ENCODE data around the gene CNDP1.
A peak's percentile ranks its signal among the peaks of the same experiment; 100 is the strongest.
"Not testable (repeated sequence)": the region's sequence is repeated elsewhere in the genome, so short reads cannot be mapped to it uniquely, and the experiment has no call there.

The CNDP1 gene, protein sequence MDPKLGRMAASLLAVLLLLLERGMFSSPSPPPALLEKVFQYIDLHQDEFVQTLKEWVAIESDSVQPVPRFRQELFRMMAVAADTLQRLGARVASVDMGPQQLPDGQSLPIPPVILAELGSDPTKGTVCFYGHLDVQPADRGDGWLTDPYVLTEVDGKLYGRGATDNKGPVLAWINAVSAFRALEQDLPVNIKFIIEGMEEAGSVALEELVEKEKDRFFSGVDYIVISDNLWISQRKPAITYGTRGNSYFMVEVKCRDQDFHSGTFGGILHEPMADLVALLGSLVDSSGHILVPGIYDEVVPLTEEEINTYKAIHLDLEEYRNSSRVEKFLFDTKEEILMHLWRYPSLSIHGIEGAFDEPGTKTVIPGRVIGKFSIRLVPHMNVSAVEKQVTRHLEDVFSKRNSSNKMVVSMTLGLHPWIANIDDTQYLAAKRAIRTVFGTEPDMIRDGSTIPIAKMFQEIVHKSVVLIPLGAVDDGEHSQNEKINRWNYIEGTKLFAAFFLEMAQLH

DNA sequence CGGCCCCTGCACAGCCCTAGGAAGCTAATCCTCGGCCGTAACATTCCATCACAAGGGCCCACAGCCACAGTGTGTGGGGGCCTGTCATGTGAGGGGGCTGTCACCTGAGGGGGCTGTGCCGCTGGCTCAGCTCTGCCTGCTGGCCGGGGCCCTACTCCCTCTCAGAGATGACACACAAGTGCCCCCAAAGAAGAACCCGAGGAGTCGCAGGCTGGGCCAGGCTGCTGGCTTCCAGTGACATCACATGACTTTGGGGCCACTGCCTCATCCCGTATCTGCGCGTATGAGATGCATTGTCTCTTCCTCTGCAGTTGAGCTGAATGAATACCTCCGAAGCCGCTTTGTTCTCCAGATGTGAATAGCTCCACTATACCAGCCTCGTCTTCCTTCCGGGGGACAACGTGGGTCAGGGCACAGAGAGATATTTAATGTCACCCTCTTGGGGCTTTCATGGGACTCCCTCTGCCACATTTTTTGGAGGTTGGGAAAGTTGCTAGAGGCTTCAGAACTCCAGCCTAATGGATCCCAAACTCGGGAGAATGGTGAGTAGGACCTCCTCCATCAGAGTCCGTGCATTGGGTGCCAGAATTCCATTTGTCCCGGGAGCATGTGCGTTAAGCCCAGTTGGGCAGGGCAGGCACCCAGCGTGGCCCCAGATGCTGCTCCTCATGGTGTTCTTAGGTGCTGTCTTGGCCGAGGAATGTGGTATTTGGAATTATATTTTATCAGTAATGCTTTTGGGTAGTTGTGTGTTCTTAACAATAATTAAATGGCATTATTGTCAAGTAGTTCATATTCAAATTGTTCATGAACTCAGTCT, at the start of gene CNDP1:
Gene CNDP1 (plus strand): TSS at position 351 of the 820 bp plus-strand sequence. CDS start 168 bp downstream, at position 519.
- DNase-seq: no peak

DNA sequence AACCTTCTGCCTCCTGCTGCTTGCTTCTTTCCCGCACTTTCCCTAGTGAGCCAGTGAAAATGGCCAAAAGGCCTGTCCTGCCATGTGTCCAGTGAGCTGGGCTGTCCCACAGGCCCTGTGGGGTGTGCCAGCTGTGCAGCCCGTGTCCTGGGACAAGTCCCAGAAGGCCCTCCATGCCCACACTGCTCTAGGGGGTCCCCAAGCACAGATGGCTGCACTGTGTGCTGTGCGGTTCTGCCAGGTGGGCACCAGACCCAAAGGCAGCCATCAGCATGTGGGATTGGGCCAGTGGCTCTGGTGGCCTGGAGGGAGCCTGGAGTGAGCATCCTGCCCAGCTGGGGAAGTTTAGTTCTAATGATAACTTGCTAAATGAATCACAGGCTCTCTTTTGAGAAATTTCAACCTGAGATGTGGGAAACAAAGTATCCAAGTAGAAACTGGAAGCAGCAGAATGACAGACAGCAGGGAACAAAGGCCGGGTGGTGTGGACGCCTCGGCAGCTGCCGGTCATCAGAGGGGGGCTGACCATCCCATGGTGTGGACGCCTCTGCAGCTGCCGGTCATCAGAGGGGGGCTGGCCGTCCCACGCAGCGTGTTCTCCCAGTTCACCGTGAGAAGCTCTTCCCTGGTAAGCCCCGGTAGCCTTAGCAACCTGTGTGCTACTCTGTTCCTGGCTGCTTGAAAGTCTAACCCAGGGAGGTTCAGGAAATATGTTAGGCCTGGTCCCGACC, 48.0 kb upstream of the CNDP1 start:
- no peak for DNase-seq

DNA sequence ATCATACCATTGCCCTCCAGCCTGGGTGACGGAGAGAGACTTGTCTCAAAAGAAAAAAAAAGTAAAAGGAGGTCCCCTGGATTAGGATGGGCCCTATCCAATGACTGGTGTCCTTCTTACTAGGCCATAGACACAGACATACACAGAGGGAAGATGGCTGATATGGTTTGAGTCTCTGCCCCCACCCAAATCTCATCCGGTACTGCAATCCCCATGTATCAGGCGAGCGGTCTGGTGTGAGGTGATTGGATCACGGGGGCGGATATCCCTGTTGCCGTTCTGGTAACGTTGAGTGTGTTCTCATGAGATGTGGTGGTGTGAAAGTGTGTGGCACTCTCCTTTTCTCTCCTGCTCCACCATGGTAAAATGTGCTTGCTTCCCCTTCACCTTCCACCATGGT, 45.9 kb upstream of the CNDP1 start:
- no peak for DNase-seq

DNA sequence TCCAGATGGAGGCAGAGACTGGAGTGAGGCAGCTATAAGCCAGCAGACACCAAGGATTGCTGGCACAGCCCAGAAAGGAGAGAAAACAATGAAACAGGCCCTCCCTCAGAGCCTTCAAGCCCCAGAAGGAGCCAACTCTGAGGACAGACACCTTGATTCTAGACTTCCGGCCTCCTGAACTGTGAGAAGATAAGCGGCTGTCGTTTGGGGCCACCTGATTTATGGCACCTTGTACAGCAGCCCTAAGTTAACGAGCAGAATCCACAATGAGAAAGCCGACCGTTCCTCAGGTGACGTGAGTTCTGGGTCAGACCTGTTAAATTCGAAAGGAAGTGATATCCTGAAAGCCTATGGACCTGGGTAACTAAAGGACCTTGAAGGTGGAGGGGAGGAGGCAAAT, 45.4 kb upstream of the CNDP1 start:
- DNase-seq: no peak

DNA sequence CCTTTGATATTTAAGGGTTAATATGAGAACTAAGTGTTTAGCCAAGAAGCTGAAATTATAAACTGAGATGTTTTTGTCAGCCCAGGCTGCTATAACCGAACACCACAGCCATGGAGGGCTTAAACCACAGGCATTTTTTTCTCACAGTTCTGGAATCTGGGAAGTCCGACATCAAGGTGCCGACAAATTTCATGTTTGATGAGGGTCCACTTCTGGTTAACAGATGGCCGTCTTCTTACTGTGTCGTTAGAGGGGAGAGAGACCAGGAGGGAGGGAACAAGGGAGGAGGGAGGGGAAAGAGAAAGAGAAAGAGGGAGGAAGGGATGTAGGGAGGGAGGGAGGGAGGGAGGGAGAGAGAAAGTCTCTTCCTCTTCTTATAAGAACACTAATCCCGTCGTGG, 44.6 kb upstream of the CNDP1 start:
- DNase-seq: no peak

DNA sequence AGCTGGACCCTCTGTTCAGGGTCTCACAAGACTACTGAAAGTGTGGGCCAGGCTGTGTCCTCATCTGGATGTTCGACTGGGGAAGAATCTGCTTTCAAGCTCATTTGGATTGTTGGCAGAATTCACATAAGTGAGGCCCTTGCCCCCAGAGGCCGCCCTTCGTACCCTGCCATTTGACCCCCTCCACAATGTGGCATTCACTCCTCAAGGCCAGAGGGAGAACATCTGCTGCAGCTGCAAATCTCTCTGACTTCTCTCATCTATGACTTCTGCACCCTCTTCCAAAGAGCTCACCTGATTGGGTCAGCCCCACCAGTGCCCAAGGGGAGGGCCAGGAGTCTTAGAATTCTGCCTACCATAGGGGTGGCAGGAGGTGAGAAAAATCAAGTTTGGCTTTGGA, 42.0 kb upstream of the CNDP1 start:
- DNase-seq: no peak

DNA sequence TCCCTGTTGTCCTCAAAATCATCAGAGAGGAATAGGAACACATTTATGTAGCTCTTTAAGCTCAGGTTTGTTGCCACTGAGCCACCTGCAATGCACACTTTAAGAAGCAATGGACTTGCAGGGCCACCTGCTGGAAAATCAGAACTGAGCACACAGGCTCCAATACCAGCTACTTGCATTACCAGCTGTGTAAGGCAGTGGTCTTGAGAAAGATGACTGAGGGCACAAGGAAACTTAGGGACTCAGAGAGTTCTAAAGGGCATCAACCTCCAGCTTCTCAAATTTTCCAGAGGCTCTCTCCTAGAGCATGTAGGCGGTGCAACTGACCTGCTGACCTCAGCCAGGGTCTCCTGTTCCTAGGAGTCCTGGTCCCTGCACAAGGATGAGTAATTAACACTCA, 40.6 kb upstream of the CNDP1 start:
- no peak for DNase-seq

DNA sequence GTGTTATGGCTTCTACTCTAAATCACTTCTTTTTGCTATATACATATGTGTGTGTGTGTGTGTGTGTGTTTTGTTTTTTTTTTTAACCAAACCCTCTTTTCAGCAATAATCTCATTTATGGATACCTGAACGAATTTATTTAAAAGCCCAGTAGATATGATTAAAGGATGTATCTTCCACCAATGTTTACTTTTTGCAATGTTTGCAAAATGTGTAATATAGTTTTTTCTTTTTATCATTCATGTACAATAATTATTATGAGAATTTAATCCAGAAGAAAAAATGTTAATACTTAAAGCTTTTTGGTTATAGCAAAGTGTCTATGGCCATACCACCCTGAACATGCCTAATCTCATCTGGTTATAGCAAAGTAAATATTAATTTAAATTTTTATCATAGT, 39.8 kb upstream of the CNDP1 start:
- DNase-seq: no peak

DNA sequence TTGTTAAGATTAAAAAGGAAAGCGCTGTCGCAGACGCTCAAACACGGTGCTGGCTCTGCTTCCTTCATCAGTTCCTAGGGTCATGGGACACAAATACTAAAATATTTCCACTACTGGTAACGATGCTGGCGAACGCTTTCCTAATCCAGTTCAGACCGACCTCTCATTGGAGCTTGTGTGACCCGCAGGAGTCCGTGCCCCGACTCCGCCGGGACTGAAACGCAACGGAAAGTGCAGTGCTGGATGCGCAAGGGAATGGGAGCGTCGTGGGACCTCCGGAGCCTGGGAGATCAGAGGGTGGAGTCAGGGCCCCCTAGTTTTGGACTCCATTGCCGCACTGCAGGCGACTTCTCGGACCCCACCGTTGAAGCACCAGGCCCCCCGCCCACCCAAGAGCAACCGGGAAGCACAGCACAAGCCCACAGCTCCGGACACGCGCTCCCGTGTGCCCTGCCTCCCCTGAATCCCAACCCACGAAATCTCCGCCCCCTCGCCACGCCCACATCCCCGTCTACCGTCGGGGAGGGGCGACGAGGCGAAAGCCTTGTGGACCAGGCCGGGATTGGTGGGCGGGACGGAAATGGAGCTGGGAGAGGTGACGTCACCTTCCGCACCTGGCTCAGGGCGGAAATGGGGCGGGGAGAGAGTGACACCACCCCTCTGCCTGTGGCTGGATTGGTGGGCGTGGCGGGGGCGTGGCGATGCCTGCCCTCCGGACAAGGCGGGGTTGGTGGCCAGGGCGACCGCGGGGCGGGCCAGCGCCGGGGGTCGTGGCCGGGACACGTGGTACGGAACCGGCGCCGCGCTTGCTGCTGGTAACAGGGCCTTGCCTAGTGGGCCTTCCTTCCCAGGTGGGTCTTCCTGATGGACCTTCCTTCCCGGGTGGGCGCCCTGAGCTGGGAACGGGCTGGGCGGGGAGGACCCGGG, 38.5 kb upstream of the CNDP1 start, which contains the start of gene CNDP2:
Gene CNDP2 (plus strand): TSS at position 783 of the 927 bp plus-strand sequence. CDS start 3,611 bp downstream, outside the sequence.
- DNase-seq: peak; percentile 95 to 98

DNA sequence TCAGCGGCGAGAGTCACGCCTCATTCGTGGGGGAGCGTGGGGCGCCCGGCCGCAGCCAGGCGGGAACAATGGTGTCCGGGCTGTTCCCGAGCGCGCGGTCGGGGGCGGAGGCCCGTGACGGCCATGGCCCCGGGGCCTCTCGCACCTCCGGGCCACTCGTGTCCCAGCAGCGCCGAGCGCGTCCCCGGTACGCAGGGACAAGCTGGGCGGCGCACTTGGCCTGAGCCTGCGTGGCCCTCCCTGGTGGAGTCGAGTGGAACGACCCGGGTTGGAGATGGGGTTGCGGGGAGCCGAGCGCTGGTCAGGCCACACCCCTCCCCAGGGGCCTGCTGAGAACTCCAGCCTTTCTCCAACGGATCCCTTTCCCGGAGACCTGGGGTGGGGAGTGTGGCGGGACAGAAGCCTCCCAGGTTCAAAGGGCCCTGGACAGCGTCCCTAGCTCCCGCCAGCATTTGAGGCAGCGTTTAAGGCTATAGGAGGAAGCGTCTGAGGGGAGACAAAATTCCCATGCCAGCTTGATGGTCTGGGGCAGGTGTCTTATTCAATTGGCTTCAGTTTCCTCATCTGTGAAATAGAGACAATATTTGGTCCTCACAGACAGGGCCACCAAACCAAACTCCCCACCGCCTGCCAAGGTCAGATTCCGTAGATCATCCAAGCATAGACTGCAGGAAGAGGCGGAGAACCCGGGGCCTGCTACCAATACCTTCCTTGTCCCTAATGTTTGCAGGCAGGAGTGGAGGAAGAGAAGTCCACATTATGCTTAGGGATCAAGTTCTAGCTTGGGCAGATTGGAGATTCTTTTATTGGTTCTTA, 37.6 kb upstream of the CNDP1 start:
- no peak for DNase-seq

DNA sequence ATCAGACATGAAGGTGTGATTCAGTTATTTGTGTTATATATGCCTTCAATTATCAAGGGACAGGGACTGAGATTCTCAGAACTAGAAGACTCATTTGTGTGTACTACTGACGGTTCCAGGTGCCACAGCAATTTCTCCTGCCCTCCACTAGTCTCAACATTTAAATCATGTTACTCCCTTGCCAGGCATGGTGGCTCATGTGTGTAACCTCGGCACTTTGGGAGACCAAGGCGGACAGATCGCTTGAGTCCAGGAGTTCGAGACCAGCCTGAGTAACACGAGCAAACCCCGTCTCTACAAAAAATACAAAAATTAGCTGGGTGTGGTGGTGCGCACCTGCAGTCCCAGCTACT, 37.0 kb upstream of the CNDP1 start:
- no peak for DNase-seq

DNA sequence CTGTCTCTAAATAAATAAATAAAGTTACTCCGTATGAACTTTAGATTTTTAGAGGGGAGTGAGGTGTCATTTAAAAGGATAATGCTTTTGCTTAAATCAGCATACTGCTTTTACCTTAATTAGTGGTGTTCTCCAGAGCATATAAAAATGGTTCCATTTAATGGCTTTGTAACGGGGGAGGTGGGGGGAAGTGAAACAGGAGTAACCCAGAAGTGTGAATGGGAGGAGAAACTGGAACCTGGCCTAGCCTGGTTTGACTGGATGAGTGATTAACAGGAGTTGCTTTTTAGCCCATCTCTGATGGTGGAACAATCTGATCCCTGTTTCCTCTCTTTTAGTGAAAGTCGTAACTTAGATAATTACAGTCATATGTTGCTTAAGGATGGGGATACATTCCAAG, 36.5 kb upstream of the CNDP1 start:
- no peak for DNase-seq

DNA sequence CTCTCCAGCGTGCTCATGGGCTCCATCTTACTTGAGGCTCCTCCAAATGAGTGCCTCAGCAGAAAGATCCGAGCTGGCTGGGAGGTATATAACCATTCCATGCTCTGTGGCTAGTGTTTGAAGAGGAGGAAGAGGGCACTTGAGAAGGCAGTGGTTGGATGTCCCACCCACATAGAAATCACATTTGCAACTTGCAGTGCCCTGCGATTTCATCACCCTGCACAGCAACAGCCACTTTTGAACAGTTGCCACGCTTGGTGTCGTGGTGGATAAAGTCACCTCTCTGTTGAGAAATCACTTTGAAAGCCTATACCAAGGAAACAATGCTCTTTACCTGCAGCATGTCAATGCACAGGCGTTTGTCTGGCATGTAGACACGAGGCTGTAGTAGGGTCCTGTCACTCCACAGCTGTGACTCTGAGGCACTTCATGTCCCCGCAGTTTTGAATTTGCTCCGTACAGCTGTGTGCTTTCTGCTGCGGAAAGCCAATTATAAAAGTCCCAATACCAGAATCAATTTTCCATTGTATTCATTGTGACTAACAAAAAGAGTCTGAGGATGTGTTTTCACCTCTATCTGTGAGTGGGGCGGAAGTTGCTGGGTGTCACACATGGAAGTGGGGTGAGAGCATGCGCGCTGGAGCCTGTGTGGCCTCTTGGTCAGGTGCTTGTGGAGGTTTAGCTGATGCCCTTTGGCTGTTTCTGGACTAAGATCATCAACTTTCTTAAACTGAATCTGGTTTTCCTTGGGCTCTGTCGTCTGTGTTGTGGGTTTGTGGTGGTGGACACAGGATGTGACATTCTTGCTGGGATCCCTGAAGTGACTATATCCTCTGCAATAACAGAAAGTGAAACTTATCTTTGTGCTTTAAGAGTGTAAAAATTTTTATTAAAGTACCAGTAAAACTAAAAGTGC, 35.3 kb upstream of the CNDP1 start:
- DNase-seq: no peak

DNA sequence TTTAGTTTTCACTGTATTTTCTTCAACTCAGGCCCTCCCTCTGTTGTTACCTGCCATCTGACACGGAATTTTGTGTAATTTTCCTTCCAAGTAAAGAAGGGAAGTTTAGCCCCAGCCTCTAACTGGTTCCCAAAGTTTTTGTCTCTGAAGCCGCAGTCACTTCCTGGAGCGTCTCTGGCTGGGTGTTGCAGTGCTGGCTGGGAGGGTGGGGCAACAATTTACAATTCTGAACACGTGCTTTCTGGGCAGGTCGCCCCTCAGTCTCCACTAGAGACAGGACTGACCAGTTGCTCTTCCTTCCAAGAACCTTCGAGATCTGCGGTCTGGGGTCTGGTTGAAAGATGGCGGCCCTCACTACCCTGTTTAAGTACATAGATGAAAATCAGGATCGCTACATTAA, 34.7 kb upstream of the CNDP1 start:
- no peak for DNase-seq

DNA sequence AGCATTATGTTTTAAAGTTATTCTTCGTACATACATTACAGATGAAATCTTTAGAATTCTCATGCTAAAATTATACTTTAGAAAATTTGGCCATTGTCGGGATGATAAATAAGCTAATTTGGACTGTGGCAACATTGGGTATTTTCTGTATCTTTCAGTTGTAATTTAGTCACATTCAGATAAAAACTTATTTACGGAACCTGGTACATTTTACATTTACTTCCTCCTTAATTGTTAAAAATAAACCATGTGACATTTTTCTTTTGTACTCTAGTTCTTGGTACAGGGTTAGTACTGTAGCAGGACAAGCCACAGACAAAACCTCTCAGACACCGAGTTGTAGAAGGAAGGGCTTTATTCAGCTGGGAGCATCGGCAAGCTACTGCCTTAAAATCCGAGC, 33.9 kb upstream of the CNDP1 start:
- DNase-seq: no peak

DNA sequence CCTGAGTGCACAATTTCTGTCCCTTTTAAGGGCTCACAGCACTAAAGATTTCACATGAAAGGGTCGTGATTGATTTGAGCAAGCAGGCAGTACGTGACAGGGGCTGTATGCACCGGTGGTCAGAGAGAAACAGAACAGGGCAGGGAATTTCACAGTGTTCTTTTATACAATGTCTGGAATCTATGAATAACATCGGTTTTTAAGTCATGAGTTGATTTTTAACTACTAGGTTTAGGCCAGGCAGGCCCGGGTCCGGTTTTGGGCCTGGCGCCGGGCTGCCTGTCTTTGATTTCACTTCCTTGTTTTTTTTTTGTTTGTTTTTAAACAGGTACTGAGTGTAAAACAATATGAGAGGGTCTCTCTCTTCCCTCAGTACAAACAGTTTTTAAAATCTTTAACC, 33.5 kb upstream of the CNDP1 start:
- DNase-seq: not testable (repeated sequence)

DNA sequence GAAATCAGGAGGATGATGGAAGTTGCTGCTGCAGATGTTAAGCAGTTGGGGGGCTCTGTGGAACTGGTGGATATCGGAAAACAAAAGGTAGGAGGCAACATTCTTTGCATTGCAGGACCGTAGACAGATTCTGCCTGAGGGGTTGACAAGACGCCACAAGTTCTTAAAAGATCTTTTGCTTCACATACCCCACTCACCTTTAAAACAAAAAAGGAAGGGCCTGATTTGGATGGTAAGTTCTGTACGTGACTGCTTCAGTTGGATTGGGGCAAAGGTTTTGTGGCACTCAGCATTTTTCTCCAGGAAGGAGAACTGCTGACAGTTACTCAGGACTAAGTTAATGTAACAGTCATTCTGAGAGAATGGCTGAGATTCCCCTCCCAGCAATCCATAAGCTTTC, 32.9 kb upstream of the CNDP1 start:
- no peak for DNase-seq

DNA sequence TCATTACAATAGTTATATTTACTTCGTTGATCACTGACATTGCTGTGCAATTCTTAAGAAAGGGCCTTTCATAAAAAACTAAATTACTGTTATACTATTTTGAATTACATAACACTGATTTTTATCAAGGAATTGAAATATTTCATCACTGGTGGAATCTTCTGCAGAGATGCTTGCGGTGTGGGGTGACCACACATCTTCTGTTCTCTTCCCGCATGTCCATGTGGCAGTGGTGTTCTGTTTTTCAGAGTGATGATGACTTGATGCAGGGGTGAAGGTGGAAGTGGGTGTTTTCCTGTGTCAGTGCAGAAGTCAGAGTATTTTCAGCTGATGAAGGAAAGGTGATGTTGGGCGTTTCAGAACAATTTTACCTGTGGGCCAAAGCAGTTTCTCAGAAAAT, 31.2 kb upstream of the CNDP1 start:
- no peak for DNase-seq

DNA sequence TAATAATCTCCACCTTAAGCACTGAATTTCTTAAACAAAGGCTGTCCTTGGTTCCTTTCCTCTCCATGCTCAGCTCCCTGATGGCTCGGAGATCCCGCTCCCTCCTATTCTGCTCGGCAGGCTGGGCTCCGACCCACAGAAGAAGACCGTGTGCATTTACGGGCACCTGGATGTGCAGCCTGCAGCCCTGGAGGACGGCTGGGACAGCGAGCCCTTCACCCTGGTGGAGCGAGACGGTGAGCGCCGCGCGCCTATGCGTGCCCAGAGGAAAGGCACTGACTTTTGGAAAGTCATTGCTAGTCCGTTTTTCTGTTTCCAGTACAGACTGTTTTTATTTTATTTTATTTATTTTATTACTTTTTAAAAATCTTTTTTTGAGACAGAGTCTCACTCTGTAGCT, 28.5 kb upstream of the CNDP1 start:
- no peak for DNase-seq

DNA sequence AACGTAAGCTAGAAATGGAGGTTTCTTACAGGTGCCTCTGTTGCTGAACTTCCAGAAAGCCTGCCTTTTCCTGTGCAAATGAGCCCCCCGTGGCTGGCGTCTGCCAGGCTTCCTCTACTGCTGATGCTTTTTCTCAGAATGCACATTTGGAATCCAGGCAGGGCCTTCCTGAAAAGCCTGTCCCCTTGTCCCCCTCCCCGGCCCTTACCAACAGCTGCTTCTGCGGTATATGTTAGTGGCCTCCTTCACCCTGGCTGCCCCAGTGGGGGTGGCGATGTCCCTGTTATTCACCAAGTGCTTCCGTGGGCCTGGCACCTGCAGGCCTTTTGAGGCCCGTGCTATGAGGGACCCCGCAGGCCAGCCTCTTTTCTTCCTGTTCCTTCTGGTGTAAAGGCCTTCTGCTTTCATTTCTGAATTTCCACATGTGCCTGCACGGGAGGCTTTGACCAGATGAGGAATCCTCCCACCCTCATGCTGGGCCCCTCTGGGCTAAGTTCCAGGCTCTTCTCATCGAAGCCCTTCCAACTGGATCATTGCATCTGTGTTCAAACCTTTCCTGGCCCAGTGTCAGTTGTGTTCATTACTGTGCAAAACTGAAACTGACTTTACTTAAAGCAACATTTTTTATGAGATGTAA, 27.7 kb upstream of the CNDP1 start:
- DNase-seq: no peak
